Lung (tissue), 12 donors: Measurements from ENCODE around the gene ABLIM2. TPM values are rescaled to one million over a fixed set of nuclear protein-coding genes. Genes with fewer than 3 reads are reported as not detected.

ENCODE experiments used
- ATAC-seq: fragments of 200-7000 bp; cut with Tn5 transposase; one replicate; pipeline ENCODE4 v1.9.1; 2020; ENCODE audit warnings: moderate number of reproducible peaks; ENCODE audit not compliant: insufficient read depth, low FRiP score
- DNase-seq, 3 donors: peaks; one replicate each; pipeline ENCODE4 v3.0.0-alpha.2; 2013 to 2017
- H3K27ac ChIP-seq, 2 donors: one replicate each; pipeline ENCODE4 v1.5.1; 2013; ENCODE audit warnings: mild to moderate bottlenecking in 2 of 2, moderate library complexity in 2 of 2, control low read depth in 1 of 2, inconsistent platforms in 1 of 2, low read depth in 1 of 2, low read length in 1 of 2
- H3K27me3 ChIP-seq, 3 donors: one replicate each; pipeline ENCODE4 v1.5.1; 2013; ENCODE audit warnings: low read length in 2 of 3; ENCODE audit not compliant: control insufficient read depth in 3 of 3, insufficient read depth in 3 of 3
- H3K36me3 ChIP-seq, 4 donors: one replicate each; pipeline ENCODE4 v1.5.1; 2013; ENCODE audit warnings: low read length in 4 of 4, mild to moderate bottlenecking in 1 of 4, moderate library complexity in 1 of 4; ENCODE audit not compliant: control insufficient read depth in 4 of 4, insufficient read depth in 4 of 4
- H3K4me1 ChIP-seq, 5 donors: one replicate each; pipeline ENCODE4 v1.5.1; 2013; ENCODE audit warnings: low read length in 5 of 5, mild to moderate bottlenecking in 2 of 5, moderate library complexity in 1 of 5; ENCODE audit not compliant: control insufficient read depth in 5 of 5, insufficient read depth in 5 of 5
- H3K4me3 ChIP-seq: one replicate; pipeline ENCODE4 v1.5.1; 2013; ENCODE audit warnings: mild to moderate bottlenecking, control low read depth, moderate library complexity
- H3K9ac ChIP-seq, 2 donors: one replicate each; pipeline ENCODE4 v1.5.1; 2013; ENCODE audit warnings: low read length in 2 of 2, control low read depth in 1 of 2; ENCODE audit not compliant: insufficient read depth in 1 of 2
- H3K9me3 ChIP-seq, 4 donors: one replicate each; pipeline ENCODE4 v1.5.1; 2013; ENCODE audit warnings: low read length in 3 of 4, mild to moderate bottlenecking in 1 of 4, moderate library complexity in 1 of 4; ENCODE audit not compliant: control insufficient read depth in 4 of 4, insufficient read depth in 3 of 4
- WGBS, 2 donors: extraction: QIAGEN DNeasy Blood & Tissue Kit; methylation state at CpG; one replicate each; pipeline ENCODE4 v1.1.7; 2013; 5-methylcytosine and 5-hydroxymethylcytosine counted together
- polyA plus RNA-seq, 2 donors: library from polyadenylated mRNA; stranded (reverse); fragments of 200-250 nt; gene quantifications; one replicate each; pipeline ENCODE4 v1.2.1, GENCODE V29; 2013
- total RNA-seq, 2 donors: library from RNA; depleted of rRNA in 1 of 2; stranded (reverse); fragments of >200 nt in 1 of 2; gene quantifications; one replicate each; pipeline ENCODE4 v1.2.1, GENCODE V29; 2014 to 2021
- TF ChIP-seq, protein P1 (sequence below): IDR thresholded peaks from 2 replicates; pipeline ENCODE4 v1.5.1; 2012; ENCODE audit warnings: mild to moderate bottlenecking; ENCODE audit errors: control extremely low read depth, extremely low read depth
- donor health status: control.
- donor health status: control.
- donor health status: Bipolar disorder and iron deficiency.
- donor health status: healthy.
- donor health status: DM: yes; HTN: yes; CAD: no.

Gene ABLIM2
- total and polyA plus RNA-seq, 4 donors, result 1.7 to 10.9 (median 5.2) TPM

DNA sequence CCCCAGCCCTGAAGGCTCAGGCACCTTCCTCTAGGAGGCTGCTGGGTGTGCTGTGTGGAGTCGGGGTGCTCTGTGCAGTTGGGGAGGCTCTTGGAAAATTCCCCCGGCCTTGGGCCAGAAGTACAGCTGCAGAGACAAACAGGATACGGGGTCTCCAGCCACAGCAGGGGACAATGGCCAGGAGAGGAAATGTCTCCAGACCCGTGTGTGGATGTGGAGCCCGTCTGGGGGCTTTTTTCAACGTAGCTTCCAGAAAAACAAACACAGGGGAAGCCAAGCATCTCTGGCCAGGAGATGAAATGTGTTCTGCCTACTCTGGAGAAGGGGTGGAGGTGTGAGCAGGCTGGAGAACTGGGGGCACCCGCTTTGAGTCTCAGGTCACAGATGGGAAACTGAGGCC lies 36.8 kb upstream of the ABLIM2 start:
- TF ChIP-seq, protein P1, sequence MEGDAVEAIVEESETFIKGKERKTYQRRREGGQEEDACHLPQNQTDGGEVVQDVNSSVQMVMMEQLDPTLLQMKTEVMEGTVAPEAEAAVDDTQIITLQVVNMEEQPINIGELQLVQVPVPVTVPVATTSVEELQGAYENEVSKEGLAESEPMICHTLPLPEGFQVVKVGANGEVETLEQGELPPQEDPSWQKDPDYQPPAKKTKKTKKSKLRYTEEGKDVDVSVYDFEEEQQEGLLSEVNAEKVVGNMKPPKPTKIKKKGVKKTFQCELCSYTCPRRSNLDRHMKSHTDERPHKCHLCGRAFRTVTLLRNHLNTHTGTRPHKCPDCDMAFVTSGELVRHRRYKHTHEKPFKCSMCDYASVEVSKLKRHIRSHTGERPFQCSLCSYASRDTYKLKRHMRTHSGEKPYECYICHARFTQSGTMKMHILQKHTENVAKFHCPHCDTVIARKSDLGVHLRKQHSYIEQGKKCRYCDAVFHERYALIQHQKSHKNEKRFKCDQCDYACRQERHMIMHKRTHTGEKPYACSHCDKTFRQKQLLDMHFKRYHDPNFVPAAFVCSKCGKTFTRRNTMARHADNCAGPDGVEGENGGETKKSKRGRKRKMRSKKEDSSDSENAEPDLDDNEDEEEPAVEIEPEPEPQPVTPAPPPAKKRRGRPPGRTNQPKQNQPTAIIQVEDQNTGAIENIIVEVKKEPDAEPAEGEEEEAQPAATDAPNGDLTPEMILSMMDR, result no peak
- peaks cover 0 to 37% (median 29%) of the 10 kb centered on the region in 5 donors for H3K4me1 ChIP-seq

DNA sequence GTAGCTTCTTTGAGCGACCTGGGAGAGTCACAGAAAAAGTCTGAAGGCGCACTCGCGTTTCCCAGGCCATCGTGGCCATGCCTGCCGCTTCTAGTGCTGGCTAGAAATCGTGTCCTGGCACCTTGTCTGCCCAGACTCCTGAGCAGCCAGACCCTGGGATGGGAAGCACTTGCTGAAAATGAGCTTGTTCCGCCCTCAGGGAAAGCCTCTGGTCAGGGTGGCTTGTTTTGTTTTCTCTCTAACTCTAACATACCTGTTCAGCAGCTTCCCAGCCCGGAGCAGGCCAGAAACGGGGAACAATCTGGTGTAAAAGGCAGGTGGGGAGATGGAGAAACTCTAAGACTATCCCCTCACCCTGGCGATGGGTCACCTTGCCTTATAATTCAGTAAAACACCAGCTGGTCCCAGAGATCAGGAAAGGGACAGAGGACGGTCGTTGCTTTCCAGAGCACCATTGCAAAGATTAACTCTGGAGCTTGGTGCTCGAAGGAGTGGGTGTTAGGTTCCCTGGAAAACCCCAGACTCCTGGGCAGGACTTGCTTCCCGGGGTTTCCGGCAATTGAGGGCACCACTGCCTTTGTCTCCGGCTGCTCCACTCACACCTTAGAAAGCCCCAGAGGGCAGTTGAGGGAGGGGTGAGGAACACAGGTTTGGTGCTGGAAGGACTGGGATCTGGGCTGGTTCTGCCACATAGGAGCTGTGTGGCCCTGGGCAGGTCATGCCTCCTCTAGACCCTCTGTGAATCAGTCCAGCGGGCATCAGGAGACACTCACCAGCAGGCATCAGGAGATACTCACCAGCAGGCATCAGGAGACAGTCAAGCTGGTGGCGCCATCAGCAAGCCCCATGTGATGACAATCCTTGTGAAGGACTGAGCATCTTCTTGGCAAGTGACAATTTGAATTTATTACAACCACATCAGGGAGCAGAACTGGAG lies 36.0 kb upstream of the ABLIM2 start:
- TF ChIP-seq, protein P1, result no peak
- Histone ChIP-seq H3K4me3 (no peak overlapping the region), H3K27ac (no peak overlapping the region), H3K9me3 (no peaks in the 10 kb centered on the region), H3K27me3 (no peaks in the 10 kb centered on the region), H3K9ac (no peak overlapping the region), H3K4me1 (peaks cover 0 to 38% (median 21%) of the 10 kb centered on the region in 5 donors), H3K36me3 (no peaks in the 10 kb centered on the region)
- ATAC-seq (no peak), DNase-seq (peak in 1 of 3 donors; percentile 33)
- WGBS, 2 donors, result 75 to 86% methylated on average over 19 of the region's 19 CpGs

More for the DNA sequence above, 36.8 kb upstream of the ABLIM2 start:
- DNase-seq, result peak in 1 of 3 donors; percentile 35
- H3K36me3 ChIP-seq, result no peaks in the 10 kb centered on the region
- H3K9ac ChIP-seq, result no peak overlapping the region
- ATAC-seq, result no peak
- H3K27ac ChIP-seq, result peak overlapping the region in 1 of 2 donors; percentile 42
- WGBS, 2 donors, result 61 to 74% methylated on average over 7 of the region's 7 CpGs
- no peak overlapping the region for H3K4me3 ChIP-seq
- H3K27me3 ChIP-seq, result no peaks in the 10 kb centered on the region
- H3K9me3 ChIP-seq, result no peaks in the 10 kb centered on the region

DNA sequence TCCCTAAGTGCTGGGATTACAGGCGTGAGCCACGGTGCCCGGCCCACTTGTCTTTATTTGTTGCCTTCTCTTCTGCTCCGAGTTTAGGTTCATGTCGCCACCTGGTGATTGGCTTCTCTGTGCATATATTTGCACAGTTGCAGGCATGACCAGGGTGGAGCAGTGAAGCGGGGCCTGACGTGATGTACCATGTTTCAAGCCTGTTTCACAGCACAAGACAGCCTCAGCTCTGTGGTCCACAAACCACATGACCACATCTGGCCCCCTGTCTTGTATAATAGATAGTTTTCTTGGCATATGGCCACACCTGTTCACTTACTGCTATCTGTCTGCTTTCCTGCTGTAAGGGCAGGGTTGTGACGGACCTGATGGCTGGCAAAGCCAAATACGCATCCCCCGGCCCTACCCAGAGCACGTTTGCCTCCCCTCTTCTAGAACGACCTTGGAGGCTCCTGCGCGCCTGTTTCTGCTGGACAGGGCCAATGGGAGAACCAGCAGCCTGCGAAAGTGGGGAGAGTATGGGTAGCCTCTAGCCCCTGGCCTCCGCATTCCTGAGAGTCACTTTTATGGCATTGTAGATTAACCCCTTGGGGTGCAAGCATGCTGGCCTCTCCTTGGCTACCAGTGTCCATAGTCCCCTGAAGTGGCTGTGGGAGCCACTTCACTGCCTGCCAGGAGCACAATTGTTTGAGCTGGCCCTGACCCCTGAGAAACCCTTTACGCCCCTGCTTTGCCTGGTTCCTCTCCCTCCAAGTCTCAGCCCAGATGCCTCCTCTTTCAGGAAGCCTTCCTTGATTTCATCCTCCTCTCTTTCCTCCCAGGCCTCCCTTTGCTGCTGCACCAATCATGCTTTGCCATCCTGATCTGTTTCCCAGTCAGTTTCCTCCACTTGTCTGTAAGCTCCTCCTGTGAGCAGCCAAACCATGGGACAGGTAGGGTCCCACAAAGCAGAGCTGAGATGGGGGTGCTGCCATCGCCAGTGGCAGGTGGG lies 34.4 kb upstream of the ABLIM2 start:
- peak; percentile 59 to 80 (median 67) for DNase-seq
- TF ChIP-seq, protein P1, result peak; percentile 36
- H3K9me3 ChIP-seq, result no peaks in the 10 kb centered on the region
- no peaks in the 10 kb centered on the region for H3K36me3 ChIP-seq
- peak overlapping the region in 1 of 2 donors; percentile 44 for H3K27ac ChIP-seq
- H3K4me1 ChIP-seq, result peaks cover 0 to 41% (median 17%) of the 10 kb centered on the region in 5 donors
- no peak for ATAC-seq
- H3K9ac ChIP-seq, result no peak overlapping the region
- no peaks in the 10 kb centered on the region for H3K27me3 ChIP-seq
- WGBS, 2 donors, result 49 to 50% methylated on average over 18 of the region's 18 CpGs
- H3K4me3 ChIP-seq, result no peak overlapping the region
